ENCODE results near the gene C2orf74. TPM values are rescaled to one million over a fixed set of nuclear protein-coding genes. Genes with fewer than 3 reads are reported as not detected.

Gene C2orf74
- total RNA-seq, 4 donors from 2014 or later: 4.2 to 7.1 (median 6.7) TPM; not detected in 1

DNA sequence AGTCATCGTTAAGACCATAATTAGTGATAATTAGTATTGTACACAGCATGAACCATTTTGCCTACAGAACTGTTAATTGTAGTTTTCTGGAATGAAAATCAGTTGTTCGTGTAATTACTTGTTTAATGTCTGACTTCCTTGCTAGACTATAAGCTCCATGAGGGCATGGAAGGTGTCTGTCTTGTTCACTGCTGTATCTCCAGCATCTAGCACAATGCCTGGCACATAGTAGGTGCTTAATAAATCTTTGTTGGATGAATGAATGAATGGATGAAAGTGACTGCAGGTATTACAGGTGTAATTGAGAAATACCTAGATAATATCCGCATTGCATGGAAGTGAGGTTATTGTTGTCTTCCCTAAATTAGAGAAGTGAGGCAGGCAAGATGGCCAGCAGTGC, 21.8 kb downstream of the C2orf74 start:
- WGBS, 2 donors (ENCODE audit: low coverage in 1 of 2): 94% methylated on average over 3 of the region's 3 CpGs
- no peaks in the 10 kb centered on the region for H3K9me3 ChIP-seq
- H3K27me3 ChIP-seq: no peaks in the 10 kb centered on the region
- TF ChIP-seq POLR2AphosphoS5 (IDR thresholded peaks at IDR 0.05): no peak
- TF ChIP-seq, protein P1, sequence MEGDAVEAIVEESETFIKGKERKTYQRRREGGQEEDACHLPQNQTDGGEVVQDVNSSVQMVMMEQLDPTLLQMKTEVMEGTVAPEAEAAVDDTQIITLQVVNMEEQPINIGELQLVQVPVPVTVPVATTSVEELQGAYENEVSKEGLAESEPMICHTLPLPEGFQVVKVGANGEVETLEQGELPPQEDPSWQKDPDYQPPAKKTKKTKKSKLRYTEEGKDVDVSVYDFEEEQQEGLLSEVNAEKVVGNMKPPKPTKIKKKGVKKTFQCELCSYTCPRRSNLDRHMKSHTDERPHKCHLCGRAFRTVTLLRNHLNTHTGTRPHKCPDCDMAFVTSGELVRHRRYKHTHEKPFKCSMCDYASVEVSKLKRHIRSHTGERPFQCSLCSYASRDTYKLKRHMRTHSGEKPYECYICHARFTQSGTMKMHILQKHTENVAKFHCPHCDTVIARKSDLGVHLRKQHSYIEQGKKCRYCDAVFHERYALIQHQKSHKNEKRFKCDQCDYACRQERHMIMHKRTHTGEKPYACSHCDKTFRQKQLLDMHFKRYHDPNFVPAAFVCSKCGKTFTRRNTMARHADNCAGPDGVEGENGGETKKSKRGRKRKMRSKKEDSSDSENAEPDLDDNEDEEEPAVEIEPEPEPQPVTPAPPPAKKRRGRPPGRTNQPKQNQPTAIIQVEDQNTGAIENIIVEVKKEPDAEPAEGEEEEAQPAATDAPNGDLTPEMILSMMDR (IDR thresholded peaks at IDR 0.05): no peak
- no peak for TF ChIP-seq EP300 (IDR thresholded peaks at IDR 0.05; ENCODE audit: low read depth)
- TF ChIP-seq POLR2A (IDR thresholded peaks at IDR 0.05): no peak
- intact Hi-C loops (cut with DNase I; ENCODE audit: low total_unique reads): no loop called here
- no peak overlapping the region for H3K27ac ChIP-seq
- H3K36me3 ChIP-seq: peaks cover 0 to 62% (median 26%) of the 10 kb centered on the region in 4 donors
- DNase-seq: no peak
- in situ Hi-C loops (cut with MboI; ENCODE audit: low pct_ligation_motif_present in 1 of 4, low pct_unique_long_range_greater_than_20kb in 1 of 4, low sequenced_read_pairs in 3 of 4): no loop called here
- H3K4me1 ChIP-seq: peaks cover 19 to 32% (median 29%) of the 10 kb centered on the region in 4 donors
- no peak overlapping the region for H3K4me3 ChIP-seq

DNA sequence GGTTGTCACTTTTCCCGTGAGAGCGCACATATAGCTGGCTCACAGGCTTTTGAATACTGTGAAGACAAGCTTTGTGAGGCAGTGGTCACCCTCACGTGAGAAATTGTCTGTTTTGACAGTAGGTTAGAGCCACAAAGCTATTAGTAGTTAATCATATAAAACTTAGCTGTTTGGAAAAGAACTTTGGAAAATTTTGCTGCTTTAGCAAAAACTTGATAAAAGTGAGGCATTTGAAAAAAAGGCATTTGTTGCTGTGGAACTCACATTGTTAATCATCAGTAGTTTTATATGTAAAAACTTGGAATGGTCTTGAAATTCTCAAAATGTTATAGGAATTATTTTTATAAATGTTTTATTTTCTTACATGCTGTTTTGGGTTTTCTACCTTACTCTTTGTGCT, 22.3 kb downstream of the C2orf74 start:
- intact Hi-C loops (cut with DNase I; ENCODE audit: low total_unique reads): no loop called here
- Histone ChIP-seq H3K27ac (no peak overlapping the region), H3K36me3 (peaks cover 0 to 63% (median 28%) of the 10 kb centered on the region in 4 donors), H3K27me3 (no peaks in the 10 kb centered on the region), H3K9me3 (no peaks in the 10 kb centered on the region), H3K4me1 (peaks cover 16 to 28% (median 25%) of the 10 kb centered on the region in 4 donors), H3K4me3 (no peak overlapping the region)
- TF ChIP-seq POLR2AphosphoS5 (IDR thresholded peaks at IDR 0.05) (no peak), POLR2A (IDR thresholded peaks at IDR 0.05) (no peak), EP300 (IDR thresholded peaks at IDR 0.05; ENCODE audit: low read depth) (no peak)
- TF ChIP-seq, protein P1 (IDR thresholded peaks at IDR 0.05): no peak
- in situ Hi-C loops (cut with MboI; ENCODE audit: low pct_ligation_motif_present in 1 of 4, low pct_unique_long_range_greater_than_20kb in 1 of 4, low sequenced_read_pairs in 3 of 4): no loop called here
- 80 to 94% methylated on average over 1 to 3 of the region's 3 CpGs for WGBS, 2 donors (ENCODE audit: low coverage in 1 of 2)
- no peak for DNase-seq

DNA sequence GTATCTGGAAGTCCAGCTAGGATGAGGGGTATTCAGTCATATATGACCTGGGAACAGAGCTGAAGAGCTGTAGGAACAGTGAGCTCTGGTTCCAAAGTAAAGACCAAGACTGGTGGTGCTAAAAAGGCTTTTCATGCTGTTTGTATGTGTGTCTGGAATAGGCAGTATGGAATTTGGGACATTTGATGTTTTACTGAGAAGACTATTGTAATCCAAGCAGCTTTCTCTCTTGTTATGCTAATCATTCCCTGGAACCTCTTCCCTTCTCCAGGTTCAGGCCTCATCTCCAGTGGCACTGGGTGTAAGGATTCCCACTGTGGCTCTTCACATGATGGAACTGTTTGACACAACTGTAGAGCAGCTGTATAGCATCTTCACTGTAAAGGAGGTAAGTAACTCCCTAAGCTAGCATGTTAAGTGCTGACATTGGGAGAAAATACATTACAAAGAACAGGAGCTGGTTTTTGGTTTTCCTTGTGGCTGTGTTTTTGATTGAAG, 23.3 kb downstream of the C2orf74 start:
- TF ChIP-seq EP300 (IDR thresholded peaks at IDR 0.05; ENCODE audit: low read depth) (no peak), POLR2AphosphoS5 (IDR thresholded peaks at IDR 0.05) (no peak), POLR2A (IDR thresholded peaks at IDR 0.05) (no peak)
- TF ChIP-seq, protein P1 (IDR thresholded peaks at IDR 0.05): no peak
- DNase-seq: no peak
- Histone ChIP-seq H3K27me3 (no peaks in the 10 kb centered on the region), H3K27ac (no peak overlapping the region), H3K9me3 (no peaks in the 10 kb centered on the region), H3K36me3 (peaks cover 0 to 72% (median 33%) of the 10 kb centered on the region in 4 donors), H3K4me3 (no peak overlapping the region), H3K4me1 (peaks cover 12 to 18% (median 15%) of the 10 kb centered on the region in 4 donors)
- in situ Hi-C loops (cut with MboI; ENCODE audit: low pct_ligation_motif_present in 1 of 4, low pct_unique_long_range_greater_than_20kb in 1 of 4, low sequenced_read_pairs in 3 of 4) (no loop called here), intact Hi-C loops (cut with DNase I; ENCODE audit: low total_unique reads) (no loop called here)

DNA sequence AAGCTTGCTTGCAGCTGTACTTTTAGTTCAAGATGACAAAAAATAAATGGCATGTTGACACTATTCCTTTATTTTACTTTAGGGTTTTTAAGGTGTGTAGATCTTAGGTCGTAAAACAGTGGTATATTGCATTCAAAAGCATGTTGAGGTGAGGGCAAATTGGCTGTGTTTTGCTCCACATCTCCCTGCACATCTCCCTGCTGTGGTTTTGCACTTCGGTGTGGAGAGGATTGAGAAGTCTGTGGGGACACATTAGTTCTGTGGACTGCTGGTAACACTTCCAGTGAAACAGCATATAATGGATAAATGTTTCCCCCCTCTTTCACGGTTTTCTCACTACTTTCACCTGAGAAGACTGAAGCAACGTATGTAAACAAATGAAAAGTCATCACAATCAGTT, 25.1 kb downstream of the C2orf74 start:
- WGBS, 2 donors (ENCODE audit: low coverage in 1 of 2): 85 to 86% methylated on average over 3 to 4 of the region's 4 CpGs
- TF ChIP-seq POLR2AphosphoS5 (IDR thresholded peaks at IDR 0.05) (no peak), EP300 (IDR thresholded peaks at IDR 0.05; ENCODE audit: low read depth) (no peak), POLR2A (IDR thresholded peaks at IDR 0.05) (no peak)
- Histone ChIP-seq H3K9me3 (no peaks in the 10 kb centered on the region), H3K4me3 (no peak overlapping the region), H3K27me3 (no peaks in the 10 kb centered on the region), H3K36me3 (peaks cover 0 to 82% (median 33%) of the 10 kb centered on the region in 4 donors), H3K4me1 (no peaks in the 10 kb centered on the region), H3K27ac (no peak overlapping the region)
- in situ Hi-C loops (cut with MboI; ENCODE audit: low pct_ligation_motif_present in 1 of 4, low pct_unique_long_range_greater_than_20kb in 1 of 4, low sequenced_read_pairs in 3 of 4) (no loop called here), intact Hi-C loops (cut with DNase I; ENCODE audit: low total_unique reads) (no loop called here)
- no peak for DNase-seq

Measured in transverse colon (tissue), 4 donors.